KG1 (cell line): ENCODE results near the gene PRMT7.

ENCODE experiments used
- DNase-seq: peaks from one replicate; lab custom pipeline; 2025; lab: John Stamatoyannopoulos, UW

Gene PRMT7

GRCh38 chr16:68348639-68349445 is 38.0 kb downstream of the PRMT7 start:
- DNase-seq, result no peak

GRCh38 chr16:68349838-68350410 is 39.1 kb downstream of the PRMT7 start:
- DNase-seq, result no peak

DNA sequence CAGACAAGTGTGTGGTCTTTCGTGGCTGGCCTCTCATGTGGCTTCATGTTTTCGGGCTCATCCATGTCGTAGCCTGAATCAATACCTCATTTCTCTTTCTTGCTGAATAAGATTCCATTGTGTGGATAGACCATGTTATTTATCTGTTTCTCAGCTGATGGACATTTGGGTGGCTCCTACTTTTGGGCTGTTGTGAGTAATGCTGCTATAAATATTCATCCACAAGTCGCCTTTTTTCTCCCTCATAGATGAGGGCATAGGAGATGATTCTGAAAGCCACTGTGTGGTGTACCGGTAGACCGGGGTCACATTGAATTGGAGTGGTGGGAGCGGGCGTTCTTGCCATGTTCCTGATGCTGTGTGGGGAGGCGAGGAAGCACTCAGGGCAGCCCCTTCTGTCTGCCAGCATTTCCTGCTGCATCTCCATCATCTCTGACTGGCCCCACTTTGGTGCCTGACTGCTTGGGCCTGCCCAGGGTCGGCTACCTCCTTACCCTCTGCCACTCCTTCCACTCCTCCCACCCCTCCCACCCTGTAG is 40.1 kb downstream of the PRMT7 start:
- DNase-seq, result no peak

DNA sequence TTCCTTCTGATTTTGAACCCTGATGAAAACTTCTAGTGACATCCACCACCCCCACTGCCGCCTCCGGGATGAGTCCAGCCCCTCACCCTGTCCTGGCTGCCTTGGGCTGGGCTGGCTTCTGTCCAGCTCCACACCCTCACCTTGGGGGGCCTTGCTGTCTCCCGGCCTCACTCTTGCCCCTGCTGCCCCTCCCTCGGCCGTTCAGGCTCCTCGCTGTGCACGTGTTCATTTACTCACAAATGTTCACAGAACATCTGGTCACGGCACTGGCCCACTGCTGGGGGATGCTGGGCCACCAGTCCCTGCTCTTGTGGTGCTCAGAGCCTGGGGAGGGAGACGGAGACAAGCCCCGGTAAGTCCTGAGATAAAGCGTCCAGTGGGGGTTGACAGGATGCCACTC is 40.6 kb downstream of the PRMT7 start:
- no peak for DNase-seq

GRCh38 chr16:68351991-68352431 is 41.2 kb downstream of the PRMT7 start:
- DNase-seq, result no peak

GRCh38 chr16:68353366-68353765 is 42.5 kb downstream of the PRMT7 start:
- DNase-seq, result no peak

DNA sequence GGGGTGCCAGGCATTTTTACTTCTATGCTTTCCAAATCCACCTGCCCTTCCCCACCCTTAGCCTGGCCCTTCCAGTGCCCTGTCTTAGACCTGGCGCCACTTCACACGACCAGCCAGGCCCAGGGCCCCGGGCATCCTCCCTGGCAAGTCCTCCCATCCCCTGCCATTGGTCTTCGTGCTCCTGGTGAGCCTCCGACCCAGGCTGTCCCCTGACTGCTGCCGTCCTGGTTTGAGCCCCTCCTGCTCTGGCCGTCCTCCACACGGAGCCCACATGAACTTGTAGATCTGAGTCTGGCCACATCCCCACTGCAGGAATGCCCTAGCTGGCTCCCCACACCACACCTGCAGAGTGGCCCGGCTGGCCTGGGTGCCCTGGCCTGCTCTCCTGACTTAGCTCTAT is 44.0 kb downstream of the PRMT7 start:
- no peak for DNase-seq

DNA sequence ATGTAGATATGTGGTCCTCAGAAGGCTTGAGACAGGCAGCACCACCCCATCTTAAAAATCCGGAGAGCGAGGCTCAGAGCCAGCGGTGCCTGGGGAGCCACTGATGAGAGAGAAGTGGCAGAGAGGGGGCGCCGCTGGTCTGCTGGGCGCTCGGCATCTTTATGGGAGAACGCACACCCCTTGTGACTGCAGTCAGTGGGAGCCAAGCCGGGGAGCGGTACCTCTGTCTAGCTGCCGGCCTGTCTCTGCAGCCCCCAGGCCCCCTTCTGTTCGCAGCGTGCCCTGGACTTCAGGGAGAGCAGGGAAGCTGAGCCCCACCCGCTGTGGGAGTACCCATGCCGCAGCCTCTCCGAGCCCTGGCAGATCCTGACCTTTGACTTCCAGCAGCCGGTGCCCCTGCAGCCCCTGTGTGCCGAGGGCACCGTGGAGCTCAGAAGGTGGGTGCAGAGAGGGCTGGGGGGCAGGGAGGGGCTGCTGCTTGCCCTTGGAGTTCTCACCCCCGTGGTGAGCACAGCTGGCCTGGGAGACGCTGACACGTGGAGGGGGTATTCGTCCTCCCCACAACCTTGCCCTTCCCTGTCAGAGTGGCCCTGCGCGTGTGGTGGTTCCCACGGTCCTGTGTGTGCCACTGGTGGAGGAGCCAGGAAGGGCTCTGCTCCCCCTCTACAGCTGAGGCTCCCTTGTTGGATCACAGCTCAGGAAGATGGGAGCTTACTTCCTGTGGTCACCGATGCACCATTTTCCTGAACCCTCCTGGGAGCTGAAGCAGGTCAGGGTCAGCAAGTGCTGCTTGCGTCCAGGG is 44.8 kb downstream of the PRMT7 start:
- no peak for DNase-seq

- DNase-seq, result peak; percentile 50
Observed at GRCh38 chr16:68356249-68356918, 45.6 kb downstream of the PRMT7 start.

DNA sequence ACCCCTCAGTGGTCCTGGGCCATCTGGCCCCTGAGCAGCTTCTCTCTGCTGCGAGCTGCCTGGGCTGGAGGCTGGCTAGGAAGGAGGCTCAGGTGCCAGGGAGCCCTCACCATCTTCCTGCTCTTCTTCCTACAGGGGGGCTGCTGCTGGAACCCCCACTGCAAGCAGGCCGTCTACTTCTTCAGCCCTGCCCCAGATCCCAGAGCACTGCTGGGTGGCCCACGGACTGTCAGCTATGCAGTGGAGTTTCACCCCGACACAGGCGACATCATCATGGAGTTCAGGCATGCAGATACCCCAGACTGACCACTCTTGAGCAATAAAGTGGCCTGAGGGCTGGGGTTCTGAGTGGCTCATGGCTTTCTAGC is 46.1 kb downstream of the PRMT7 start:
- no peak for DNase-seq

GRCh38 chr16:68357521-68357922 is 46.7 kb downstream of the PRMT7 start:
- no peak for DNase-seq

DNA sequence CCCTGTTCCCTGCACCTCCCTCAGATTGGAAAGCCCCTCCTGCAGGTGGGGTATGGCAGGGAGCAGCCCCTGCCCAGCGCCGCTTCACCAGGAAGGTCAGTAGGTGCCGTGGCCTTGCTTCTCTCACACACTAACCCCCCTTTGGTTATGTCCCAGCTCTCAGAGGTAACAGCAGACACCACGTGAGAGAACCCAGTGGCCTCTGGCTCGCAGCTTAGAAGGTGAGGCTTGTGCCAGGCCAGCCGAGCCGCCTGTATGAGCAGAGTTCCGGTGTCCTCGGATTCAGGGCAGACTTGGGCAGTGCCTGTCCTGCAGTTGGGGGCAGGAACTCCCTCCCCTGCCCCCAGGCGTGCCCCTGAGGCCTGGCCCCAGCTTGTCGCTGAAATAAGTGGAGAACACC is 47.1 kb downstream of the PRMT7 start:
- no peak for DNase-seq

DNA sequence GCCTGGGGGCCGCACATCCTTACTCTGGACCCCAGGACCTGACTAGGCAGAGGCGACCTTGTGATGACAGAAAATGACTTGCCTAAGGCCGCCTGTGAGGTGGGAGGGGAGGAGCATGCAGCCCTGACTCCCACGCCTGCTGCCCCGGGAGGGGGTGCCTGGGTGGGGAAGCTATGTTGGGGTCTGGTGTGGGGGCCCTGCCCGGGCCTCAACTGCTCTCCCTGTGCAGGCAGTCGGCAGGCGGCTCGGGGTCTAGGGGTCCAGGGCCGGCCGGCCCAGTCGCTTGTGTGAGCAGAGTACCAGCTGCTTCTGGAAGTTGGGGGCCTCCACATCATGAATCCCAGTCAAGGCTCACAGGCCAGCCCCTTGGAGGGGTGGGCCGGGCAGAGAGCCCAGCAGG is 48.1 kb downstream of the PRMT7 start:
- no peak for DNase-seq

GRCh38 chr16:68359398-68360191 is 48.8 kb downstream of the PRMT7 start:
- DNase-seq, result no peak

GRCh38 chr16:68360547-68360946 is 49.7 kb downstream of the PRMT7 start:
- DNase-seq, result no peak

DNA sequence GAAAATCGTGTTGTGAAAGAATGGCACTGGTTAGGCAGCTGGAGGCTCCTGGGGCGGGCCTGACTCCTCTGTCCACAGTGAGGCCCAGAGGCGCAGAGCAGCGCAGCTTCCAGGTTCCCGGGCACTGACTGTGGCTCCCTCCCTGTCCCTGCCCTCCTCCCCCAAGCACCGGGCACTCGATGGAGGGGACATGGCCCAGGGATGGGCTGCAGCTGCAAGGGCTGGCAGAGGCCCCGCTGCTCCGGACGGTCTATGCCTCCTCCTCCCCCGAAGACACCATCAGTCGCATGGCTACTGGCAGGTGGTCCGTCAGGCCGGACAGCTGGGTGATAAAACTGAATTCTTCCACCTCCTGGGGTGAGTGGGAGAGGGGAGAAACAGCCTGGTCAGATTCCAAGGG is 50.1 kb downstream of the PRMT7 start:
- DNase-seq, result no peak

DNA sequence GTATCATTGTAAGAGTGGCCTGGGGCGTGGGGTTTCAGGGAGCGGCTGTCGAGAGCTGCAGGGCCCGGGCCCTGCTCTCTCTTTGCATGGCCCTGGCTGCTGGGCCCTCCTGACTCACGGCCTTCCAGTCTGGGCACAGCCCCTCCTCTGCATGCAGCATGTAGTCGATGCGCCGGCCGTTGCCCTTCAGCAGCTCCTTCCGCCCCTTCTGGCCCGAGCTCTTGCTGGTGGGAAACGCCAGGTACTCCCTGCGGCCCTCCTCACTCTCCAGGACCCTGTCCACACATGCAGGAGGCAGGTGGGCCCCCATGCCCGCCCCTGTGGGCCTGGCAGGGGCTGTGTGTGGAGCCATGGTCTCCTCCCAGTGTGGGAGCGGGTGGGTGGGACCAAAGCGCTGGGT is 50.7 kb downstream of the PRMT7 start:
- no peak for DNase-seq

- DNase-seq, result no peak
Observed at GRCh38 chr16:68362262-68362913, 51.6 kb downstream of the PRMT7 start.

- DNase-seq, result no peak
Observed at GRCh38 chr16:68362947-68363657, 52.3 kb downstream of the PRMT7 start.
